IMR-90 (cell line): ENCODE results near the gene CCDC136. TPM values are rescaled to one million over a fixed set of nuclear protein-coding genes. Genes with fewer than 3 reads are reported as not detected.

Experiments used
- ATAC-seq: fragments of 200-7000 bp; cut with Tn5 transposase; 2 replicates; pipeline ENCODE4 v1.9.1; 2020; ENCODE audit warnings: low read depth, mild to moderate bottlenecking, moderate library complexity
- BruUV-seq: library from RNA; stranded (reverse); fragments of 400-500 nt; replicated peaks from 2 replicates; lab custom pipeline; 2021; lab: Mats Ljungman, UMichigan
- CTCF ChIA-PET: fragments of 300-600 bp; formaldehyde crosslinking; extraction: SDS; loops from one replicate; lab custom pipeline; 2021; ENCODE audit warnings: antibody characterized with exemption; lab: Yijun Ruan, JAX
- POLR2A ChIA-PET: fragments of 300-600 bp; sonication (Branson Sonifier 250); formaldehyde crosslinking; loops from one replicate; lab custom pipeline; 2022; ENCODE audit warnings: antibody characterized with exemption; ENCODE audit not compliant: unreplicated experiment; lab: Charles Lee
- DNase-seq: peaks from one replicate; pipeline ENCODE4 v3.0.0; 2013
- H2AFZ ChIP-seq: replicated peaks from 2 replicates; pipeline ENCODE3; 2013; ENCODE audit warnings: low read length, mild to moderate bottlenecking; ENCODE audit not compliant: poor library complexity
- H2AK5ac ChIP-seq: 2 replicates; pipeline ENCODE4 v1.6.1; 2013; ENCODE audit warnings: low read depth, low read length, inconsistent platforms
- H2AK9ac ChIP-seq: replicated peaks from 2 replicates; pipeline ENCODE3; 2013; ENCODE audit warnings: mild to moderate bottlenecking, low read depth, low read length, moderate library complexity; ENCODE audit not compliant: poor library complexity
- H2BK120ac ChIP-seq: 2 replicates; pipeline ENCODE4 v1.6.1; 2013; ENCODE audit warnings: low read depth, low read length, inconsistent platforms
- H2BK15ac ChIP-seq: 3 replicates; pipeline ENCODE4 v1.6.1; 2013; ENCODE audit warnings: low read depth, low read length, inconsistent platforms
- H2BK20ac ChIP-seq: 2 replicates; pipeline ENCODE4 v1.6.1; 2013; ENCODE audit warnings: low read depth, mild to moderate bottlenecking, inconsistent platforms, low read length, moderate library complexity
- H2BK5ac ChIP-seq: 2 replicates; pipeline ENCODE4 v1.6.1; 2013; ENCODE audit warnings: mild to moderate bottlenecking, low read depth, low read length, inconsistent platforms; ENCODE audit not compliant: poor library complexity, severe bottlenecking
- H3K14ac ChIP-seq: replicated peaks from 2 replicates; pipeline ENCODE4 v1.6.1; 2013; ENCODE audit warnings: low read depth, low read length, inconsistent platforms
- H3K18ac ChIP-seq: 2 replicates; pipeline ENCODE4 v1.6.1; 2013; ENCODE audit warnings: low read depth, low read length, control low read depth
- H3K23ac ChIP-seq: 2 replicates; pipeline ENCODE4 v1.6.1; 2013; ENCODE audit warnings: low read depth, low read length, inconsistent platforms
- H3K27ac ChIP-seq: 2 replicates; pipeline ENCODE4 v1.5.1; 2013; ENCODE audit warnings: mild to moderate bottlenecking, control low read depth, low read length; ENCODE audit not compliant: insufficient read depth
- H3K27me3 ChIP-seq: 2 replicates; pipeline ENCODE4 v1.6.1; 2013; ENCODE audit warnings: low read length; ENCODE audit not compliant: control insufficient read depth, insufficient read depth
- H3K36me3 ChIP-seq: 2 replicates; pipeline ENCODE4 v1.6.1; 2013; ENCODE audit warnings: low read length, mixed read lengths; ENCODE audit not compliant: control insufficient read depth, insufficient read depth
- H3K4ac ChIP-seq: 2 replicates; pipeline ENCODE4 v1.6.1; 2013; ENCODE audit warnings: low read depth, low read length, inconsistent platforms
- H3K4me1 ChIP-seq: 2 replicates; pipeline ENCODE4 v1.6.1; 2013; ENCODE audit warnings: low read length, mixed read lengths; ENCODE audit not compliant: control insufficient read depth, insufficient read depth
- H3K4me2 ChIP-seq: 2 replicates; pipeline ENCODE4 v1.6.1; 2013; ENCODE audit warnings: low read depth, mild to moderate bottlenecking, control low read depth, low read length, moderate library complexity
- H3K4me3 ChIP-seq: 2 replicates; pipeline ENCODE4 v1.5.1; 2013; ENCODE audit warnings: low read depth, mild to moderate bottlenecking, control low read depth, low read length, moderate library complexity; ENCODE audit not compliant: insufficient read depth
- H3K56ac ChIP-seq: 2 replicates; pipeline ENCODE4 v1.6.1; 2013; ENCODE audit warnings: low read length, inconsistent platforms; ENCODE audit not compliant: insufficient read depth; ENCODE audit errors: extremely low read depth
- H3K79me1 ChIP-seq, 2 experiments: 2 replicates each; pipeline ENCODE4 v1.6.1; 2013; ENCODE audit warnings: low read length in 2 of 2, inconsistent platforms in 1 of 2, low read depth in 1 of 2
- H3K9ac ChIP-seq: 2 replicates; pipeline ENCODE4 v1.6.1; 2013; ENCODE audit warnings: low read depth, low read length, control low read depth
- H3K9me1 ChIP-seq: 2 replicates; pipeline ENCODE4 v1.6.1; 2013; ENCODE audit warnings: low read length, inconsistent platforms; ENCODE audit not compliant: insufficient read depth
- H3K9me3 ChIP-seq: 2 replicates; pipeline ENCODE4 v1.6.1; 2013; ENCODE audit warnings: low read length; ENCODE audit not compliant: control insufficient read depth, insufficient read depth
- H4K20me1 ChIP-seq: 2 replicates; pipeline ENCODE4 v1.6.1; 2013; ENCODE audit warnings: low read length, inconsistent platforms; ENCODE audit not compliant: insufficient read depth
- H4K5ac ChIP-seq: 2 replicates; pipeline ENCODE4 v1.6.1; 2013; ENCODE audit warnings: mild to moderate bottlenecking, low read depth, low read length, control low read depth
- H4K8ac ChIP-seq, 2 experiments: 2 replicates each; pipeline ENCODE4 v1.6.1; 2013; ENCODE audit warnings: low read depth in 2 of 2, low read length in 2 of 2, control low read depth in 1 of 2, inconsistent platforms in 1 of 2
- H4K91ac ChIP-seq: 2 replicates; pipeline ENCODE4 v1.6.1; 2013; ENCODE audit warnings: low read depth, low read length, inconsistent platforms; ENCODE audit not compliant: insufficient read depth
- BHLHE40 ChIP-seq: fragments of 150-350 bp; IDR thresholded peaks from 2 replicates; pipeline ENCODE4 v1.6.1; 2016; ENCODE audit warnings: mild to moderate bottlenecking, low read depth, low read length
- CEBPB ChIP-seq: IDR thresholded peaks from 2 replicates; pipeline ENCODE4 v1.6.1; 2012; ENCODE audit warnings: low read depth, low read length, improper control_type of control experiment
- CHD1 ChIP-seq: IDR thresholded peaks from 2 replicates; pipeline ENCODE4 v1.6.1; 2012; ENCODE audit warnings: low read depth, low read length, improper control_type of control experiment
- ELK1 ChIP-seq: fragments of 150-350 bp; IDR thresholded peaks from 2 replicates; pipeline ENCODE4 v1.6.1; 2016; ENCODE audit warnings: low read depth, mild to moderate bottlenecking, low read length, moderate library complexity, borderline replicate concordance
- FOS ChIP-seq: fragments of 150-350 bp; IDR thresholded peaks from 2 replicates; pipeline ENCODE4 v1.6.1; 2016; ENCODE audit warnings: low read depth, low read length
- MAFK ChIP-seq: IDR thresholded peaks from 2 replicates; pipeline ENCODE4 v1.6.1; 2012; ENCODE audit warnings: low read depth, low read length, improper control_type of control experiment
- NFE2L2 ChIP-seq: fragments of 150-350 bp; IDR thresholded peaks from 2 replicates; pipeline ENCODE4 v1.6.1; 2016; ENCODE audit warnings: low read depth, mild to moderate bottlenecking, low read length
- RAD21 ChIP-seq: IDR thresholded peaks from 2 replicates; pipeline ENCODE4 v1.6.1; 2012; ENCODE audit warnings: low read length, improper control_type of control experiment
- RCOR1 ChIP-seq: IDR thresholded peaks from 2 replicates; pipeline ENCODE4 v1.6.1; 2012; ENCODE audit warnings: mild to moderate bottlenecking, low read length, improper control_type of control experiment; ENCODE audit not compliant: insufficient replicate concordance
- RFX5 ChIP-seq: IDR thresholded peaks from 2 replicates; pipeline ENCODE4 v1.8.0; 2012; ENCODE audit warnings: low read depth, mild to moderate bottlenecking, low read length, moderate library complexity
- SMC3 ChIP-seq: fragments of 150-350 bp; IDR thresholded peaks from 2 replicates; pipeline ENCODE4 v1.6.1; 2016; ENCODE audit warnings: low read depth, mild to moderate bottlenecking, antibody characterized with exemption, low read length, moderate library complexity
- USF2 ChIP-seq: fragments of 150-350 bp; IDR thresholded peaks from 2 replicates; pipeline ENCODE4 v1.6.1; 2017; ENCODE audit warnings: mild to moderate bottlenecking, antibody characterized with exemption, low read length, low read depth
- WGBS, 2 experiments: methylation state at CpG; one replicate each; pipeline versions ENCODE4 v1.1.5 to v1.1.7; 2013; ENCODE audit warnings: missing lambda C conversion rate in 2 of 2; ENCODE audit not compliant: insufficient read length in 1 of 2; ENCODE audit errors: extremely low coverage in 2 of 2; 5-methylcytosine and 5-hydroxymethylcytosine counted together
- dilution Hi-C: fragments of 300-500 bp; cut with HindIII; formaldehyde crosslinking; loops from one replicate; pipeline ENCODE4 v1.14.3; 2018; ENCODE audit warnings: low sequenced_read_pairs; ENCODE audit not compliant: unreplicated experiment
- in situ Hi-C: fragments of 300-500 bp; cut with MboI; formaldehyde crosslinking; loops from 3 replicates; pipeline ENCODE4 v1.14.3; 2019; ENCODE audit warnings: low sequenced_read_pairs, inconsistent platforms, mixed read lengths
- intact Hi-C: fragments of 100-400 bp; cut with micrococcal nuclease; formaldehyde crosslinking; loops from 2 replicates; pipeline ENCODE4 v1.10.0; 2022
- polyA plus RNA-seq, 3 experiments: library from polyadenylated mRNA; depleted of rRNA; stranded (reverse); fragments of >200 nt; gene quantifications; 2 replicates each; pipeline ENCODE4 v1.2.3, GENCODE V29; 2012; ENCODE audit warnings: low replicate concordance in 1 of 3
- total RNA-seq: library from RNA; depleted of rRNA; stranded (reverse); fragments of >200 nt; gene quantifications from 2 replicates; pipeline ENCODE4 v1.2.3, GENCODE V29; 2012
- TF ChIP-seq, protein P1 (sequence below): conservative IDR thresholded peaks from 2 replicates; pipeline ENCODE4 v1.5.1; 2012; ENCODE audit warnings: mild to moderate bottlenecking, low read depth, low read length, improper control_type of control experiment

CCDC136 gene
- total and polyA plus RNA-seq, 2 of the 4 experiments (the other 2 are of a cell fraction) = 7.7 to 18.0 TPM

DNA sequence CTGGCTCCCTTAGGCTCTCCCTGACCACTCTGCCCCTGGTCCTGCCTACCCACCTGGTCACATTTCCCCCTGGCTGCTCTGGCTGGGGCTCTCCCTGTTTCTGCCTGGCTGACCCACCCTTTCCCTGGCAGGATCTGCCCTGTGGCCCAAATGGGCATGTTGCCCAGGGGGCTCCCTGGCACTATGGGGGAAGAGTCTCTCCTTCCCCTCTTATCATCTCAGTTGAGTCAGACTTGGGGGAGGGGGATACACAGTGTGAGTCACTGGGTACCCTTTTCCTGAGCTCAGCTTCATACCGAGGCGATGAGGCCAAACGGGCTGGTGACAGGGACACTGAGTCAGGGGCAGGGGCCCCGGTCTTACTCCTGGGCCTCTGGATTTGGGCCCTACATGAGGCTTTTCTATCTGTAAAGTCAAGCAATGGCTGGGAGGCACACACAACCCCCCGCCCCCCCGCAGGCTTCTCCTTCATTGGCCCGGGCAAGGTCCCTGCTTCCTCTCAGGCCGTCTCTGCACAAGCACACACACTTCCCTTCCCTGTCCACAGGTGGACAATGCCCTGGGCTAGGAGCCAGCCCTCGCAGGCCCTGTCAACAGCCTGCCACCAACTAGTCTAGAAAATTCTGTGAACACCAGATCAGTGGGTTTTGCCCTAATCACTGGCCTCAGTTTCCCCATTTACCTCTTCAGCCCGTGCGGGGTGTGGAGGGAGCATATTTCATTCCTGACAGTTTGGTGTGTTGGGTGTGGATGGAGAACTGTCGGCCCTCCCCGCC lies 37.8 kb downstream of the CCDC136 start:
- CTCF ChIA-PET = interaction anchor here (0.6 kb wide), 1 partner anchor 339 kb away, joined by 3 read pairs; no protein-coding TSS in a partner anchor
- H2AFZ ChIP-seq = peak overlapping the region; percentile 89
- TF ChIP-seq RFX5 (no peak), BHLHE40 (0 out of 2 replicates have a peak, but pooled peaks have one; percentile 31), RCOR1 (peak; percentile 44), SMC3 (no peak), NFE2L2 (no peak), ELK1 (no peak), RAD21 (0 out of 2 replicates have a peak, but pooled peaks have one; percentile 1), USF2 (no peak), MAFK (peak; percentile 59; the same call in 1 of the 2 replicates), CHD1 (no peak), CEBPB (0 out of 2 replicates have a peak, but pooled peaks have one; percentile 18), FOS (peak; percentile 94)
- TF ChIP-seq, protein P1, sequence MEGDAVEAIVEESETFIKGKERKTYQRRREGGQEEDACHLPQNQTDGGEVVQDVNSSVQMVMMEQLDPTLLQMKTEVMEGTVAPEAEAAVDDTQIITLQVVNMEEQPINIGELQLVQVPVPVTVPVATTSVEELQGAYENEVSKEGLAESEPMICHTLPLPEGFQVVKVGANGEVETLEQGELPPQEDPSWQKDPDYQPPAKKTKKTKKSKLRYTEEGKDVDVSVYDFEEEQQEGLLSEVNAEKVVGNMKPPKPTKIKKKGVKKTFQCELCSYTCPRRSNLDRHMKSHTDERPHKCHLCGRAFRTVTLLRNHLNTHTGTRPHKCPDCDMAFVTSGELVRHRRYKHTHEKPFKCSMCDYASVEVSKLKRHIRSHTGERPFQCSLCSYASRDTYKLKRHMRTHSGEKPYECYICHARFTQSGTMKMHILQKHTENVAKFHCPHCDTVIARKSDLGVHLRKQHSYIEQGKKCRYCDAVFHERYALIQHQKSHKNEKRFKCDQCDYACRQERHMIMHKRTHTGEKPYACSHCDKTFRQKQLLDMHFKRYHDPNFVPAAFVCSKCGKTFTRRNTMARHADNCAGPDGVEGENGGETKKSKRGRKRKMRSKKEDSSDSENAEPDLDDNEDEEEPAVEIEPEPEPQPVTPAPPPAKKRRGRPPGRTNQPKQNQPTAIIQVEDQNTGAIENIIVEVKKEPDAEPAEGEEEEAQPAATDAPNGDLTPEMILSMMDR = no peak

More for the DNA sequence above, 37.8 kb downstream of the CCDC136 start:
- peaks cover 34% of the 10 kb centered on the region for H3K4me1 ChIP-seq
- peak overlapping the region; percentile 66 for H4K5ac ChIP-seq
- intact Hi-C loops = loop anchor here (2.0 to 5.0 kb wide), 3 partner anchors 37 to 87 kb away; partner anchors contain the start of gene CCDC136
- H3K79me1 ChIP-seq = peaks cover under 1 to 42% of the 10 kb centered on the region in 2 experiments; a peak in 3 of 4 replicates
- H3K4me2 ChIP-seq = peak overlapping the region; percentile 64
- H3K9me1 ChIP-seq = peaks cover 11% of the 10 kb centered on the region
- H3K27me3 ChIP-seq = no peaks in the 10 kb centered on the region
- H4K20me1 ChIP-seq = peaks cover 55% of the 10 kb centered on the region
- dilution Hi-C loops = no loop called here
- H2AK5ac ChIP-seq = peak overlapping the region; percentile 98
- peak overlapping the region; percentile 58 for H3K18ac ChIP-seq
- 13% methylated on average over 3 of the region's 13 CpGs; no CpG with 5 or more reads in 1 of the 2 experiments for WGBS, 2 experiments
- H4K91ac ChIP-seq = peak overlapping the region; percentile 97
- peak overlapping the region; percentile 17; the same call in 1 of the 2 replicates for H3K9ac ChIP-seq
- no peaks in the 10 kb centered on the region for H3K36me3 ChIP-seq
- peak overlapping the region; percentile 83; the same call in 2 of the 3 replicates for H2BK15ac ChIP-seq
- peak overlapping the region; percentile 77; the same call in 1 of the 2 replicates for H3K56ac ChIP-seq
- POLR2A ChIA-PET = no interaction called here
- in situ Hi-C loops = no loop called here
- H2BK20ac ChIP-seq = peak overlapping the region; percentile 97
- BruUV-seq = no TSS peak
- peak overlapping the region; percentile 79 for H3K23ac ChIP-seq
- 0 out of 2 replicates have a peak overlapping the region, but pooled peaks have one; percentile 3 for H3K4me3 ChIP-seq
- peak overlapping the region; percentile 93 for H3K4ac ChIP-seq
- DNase-seq (peak; percentile 84), ATAC-seq (no peak)
- no peaks in the 10 kb centered on the region for H3K9me3 ChIP-seq
- H3K27ac ChIP-seq = peak overlapping the region; percentile 74
- peak overlapping the region; percentile 93 for H2AK9ac ChIP-seq
- peak overlapping the region; percentile 86 for H3K14ac ChIP-seq
- peak overlapping the region; percentile 92 for H2BK120ac ChIP-seq
- H4K8ac ChIP-seq = peak overlapping the region; percentile 85 to 96
- peak overlapping the region; percentile 96 for H2BK5ac ChIP-seq
